GM19240 (cell line): ENCODE measurements around the gene SH3RF1.
"Not testable (repeated sequence)": the region's sequence is repeated elsewhere in the genome, so short reads cannot be mapped to it uniquely, and the experiment has no call there.

ENCODE experiments used
- DNase-seq: peaks from one replicate; pipeline ENCODE4 v3.0.0; 2011; ENCODE audit warnings: low spot score; ENCODE audit not compliant: insufficient read length

Gene SH3RF1

DNA sequence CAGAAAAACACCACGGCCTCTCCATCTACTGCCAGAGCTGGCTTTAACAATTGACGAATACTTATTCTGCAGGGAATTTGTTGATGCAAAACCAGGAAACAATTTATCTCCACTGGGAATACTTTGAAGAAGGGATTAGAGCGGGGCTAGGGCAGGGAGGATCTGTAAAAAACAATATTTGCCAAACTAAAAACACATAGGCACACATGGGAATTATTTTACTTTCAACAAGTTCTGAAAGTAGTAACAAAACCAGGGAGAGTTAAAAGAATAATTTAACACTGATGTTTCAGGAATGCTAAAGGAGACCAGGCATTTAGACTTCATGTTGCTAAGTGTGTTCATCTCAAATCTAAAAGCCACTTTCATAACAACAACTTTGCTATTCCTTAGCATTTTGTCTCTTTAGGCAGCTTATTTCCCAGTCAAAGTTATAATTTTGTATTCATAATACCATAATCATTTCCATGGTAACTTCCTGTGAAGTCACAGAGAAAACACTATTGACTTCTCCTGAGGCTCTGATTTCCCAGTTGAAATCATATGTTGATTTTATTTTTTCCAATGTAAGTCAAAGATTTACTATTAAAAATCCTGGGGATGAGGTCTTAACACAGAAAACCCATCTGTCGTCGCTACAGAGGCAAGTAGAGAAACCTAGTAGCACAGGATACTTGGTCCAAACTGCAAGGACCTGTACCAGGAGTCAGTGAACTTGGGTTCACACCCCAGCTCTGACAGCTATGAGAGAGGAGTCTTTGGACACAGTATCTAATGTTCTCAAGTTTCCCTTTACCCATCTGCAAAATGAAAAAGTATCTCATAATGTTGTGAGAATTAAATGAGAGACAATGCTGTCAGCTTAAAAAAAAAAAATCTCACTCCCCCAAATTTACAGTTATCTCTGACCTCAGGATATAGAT is 69.3 kb downstream of the SH3RF1 start:
- DNase-seq: no peak

DNA sequence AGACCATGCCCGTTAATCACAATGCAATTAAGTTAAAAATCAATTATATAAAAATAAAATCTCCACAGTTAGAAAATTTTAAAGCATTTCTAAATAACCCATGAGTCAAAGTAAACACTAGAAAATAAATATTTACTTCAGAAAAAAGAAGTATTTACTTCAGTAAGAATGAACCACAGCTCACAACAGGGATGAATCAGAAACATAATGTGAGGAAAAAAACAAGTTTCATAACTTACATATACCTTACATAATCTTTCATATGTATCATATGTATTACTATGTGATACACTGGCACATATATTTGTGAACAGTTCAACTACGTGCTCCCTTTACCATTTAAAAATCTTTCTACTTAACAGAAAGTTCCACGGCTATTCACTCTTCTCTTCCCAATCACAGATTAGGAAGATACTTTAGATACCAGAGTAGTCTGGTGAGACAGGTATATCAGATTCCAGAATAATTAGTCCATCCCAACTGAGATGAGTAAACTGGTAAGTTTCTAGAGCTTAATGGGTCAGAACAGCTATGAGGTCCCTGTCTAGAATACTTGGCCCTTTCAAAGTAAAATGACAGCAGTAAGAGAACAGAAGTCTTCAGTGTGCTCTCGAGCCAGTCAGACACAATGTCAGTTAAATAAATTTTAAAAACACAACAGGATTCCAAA is 70.3 kb downstream of the SH3RF1 start:
- no peak for DNase-seq

DNA sequence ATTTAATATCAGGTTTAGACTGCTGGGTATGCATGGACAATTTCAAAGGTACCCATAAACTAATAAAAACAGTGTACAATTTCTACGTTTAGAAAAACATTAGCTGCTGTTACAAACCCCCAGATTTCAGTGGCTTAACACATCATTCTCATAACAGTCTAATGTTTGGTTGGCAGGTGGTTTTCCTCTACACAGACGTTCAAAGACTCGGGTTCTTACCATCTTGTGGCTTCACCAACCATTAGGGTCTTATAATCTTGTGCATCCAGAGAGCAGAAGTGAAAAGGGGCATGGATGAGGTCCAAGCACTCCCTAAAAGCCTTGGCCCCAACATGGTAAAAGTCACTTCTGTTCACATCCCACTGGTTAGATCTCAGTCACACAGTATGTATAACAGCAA is 71.6 kb downstream of the SH3RF1 start:
- DNase-seq: no peak

DNA sequence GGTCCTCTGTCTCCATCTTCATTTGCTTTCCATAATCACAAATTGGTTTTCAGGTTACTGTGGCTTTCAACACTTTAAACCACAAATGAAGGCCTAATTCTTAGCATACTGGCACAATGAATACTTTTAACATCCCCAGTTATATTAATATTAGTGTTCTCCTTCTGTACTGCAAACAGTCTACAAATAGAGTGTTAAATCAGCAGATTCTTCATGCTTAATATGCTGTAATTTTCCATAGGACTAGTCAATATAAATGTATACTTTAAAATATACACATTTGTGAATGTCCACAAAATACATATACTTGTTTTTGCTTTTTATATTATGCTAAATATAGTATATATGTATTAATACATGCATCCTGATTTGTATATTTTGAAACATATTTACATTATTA is 72.6 kb downstream of the SH3RF1 start:
- DNase-seq: no peak

DNA sequence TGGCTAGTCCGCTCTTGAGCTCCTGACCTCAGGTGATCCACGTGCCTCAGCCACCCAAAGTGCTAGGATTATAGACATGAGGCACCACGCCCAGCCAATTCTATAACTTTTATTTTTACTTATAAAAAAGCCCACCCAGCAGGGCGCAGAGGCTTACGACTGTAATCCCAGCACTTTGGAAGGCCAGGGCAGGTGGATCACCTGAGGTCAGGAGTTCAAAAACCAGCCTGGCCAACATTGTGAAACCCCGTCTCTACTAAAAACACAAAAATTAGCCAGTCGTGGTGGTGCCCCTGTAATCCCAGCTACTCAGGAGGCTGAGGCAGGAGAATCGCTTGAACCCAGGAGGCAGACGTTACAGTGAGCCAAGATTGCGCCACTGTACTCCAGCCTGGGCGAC is 73.5 kb downstream of the SH3RF1 start:
- not testable (repeated sequence) for DNase-seq

DNA sequence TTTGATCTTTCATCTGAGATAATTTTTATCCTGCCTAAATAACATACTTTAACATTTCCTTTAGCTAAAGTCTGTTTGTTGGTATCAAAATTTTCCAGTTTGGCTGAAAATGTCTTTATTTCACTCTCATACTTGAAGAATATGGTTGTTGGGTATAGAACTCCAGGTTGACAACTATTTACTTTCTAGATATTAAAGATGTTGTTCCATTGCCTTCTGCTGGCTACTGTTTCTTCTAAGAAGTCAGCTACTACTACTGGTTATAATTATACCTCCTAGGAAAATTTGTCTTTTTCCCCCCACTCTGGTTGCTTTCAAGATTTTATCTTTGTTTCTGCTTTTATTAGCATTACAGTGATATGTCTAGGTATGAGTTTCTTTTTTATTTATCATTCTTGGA is 75.7 kb downstream of the SH3RF1 start:
- no peak for DNase-seq

DNA sequence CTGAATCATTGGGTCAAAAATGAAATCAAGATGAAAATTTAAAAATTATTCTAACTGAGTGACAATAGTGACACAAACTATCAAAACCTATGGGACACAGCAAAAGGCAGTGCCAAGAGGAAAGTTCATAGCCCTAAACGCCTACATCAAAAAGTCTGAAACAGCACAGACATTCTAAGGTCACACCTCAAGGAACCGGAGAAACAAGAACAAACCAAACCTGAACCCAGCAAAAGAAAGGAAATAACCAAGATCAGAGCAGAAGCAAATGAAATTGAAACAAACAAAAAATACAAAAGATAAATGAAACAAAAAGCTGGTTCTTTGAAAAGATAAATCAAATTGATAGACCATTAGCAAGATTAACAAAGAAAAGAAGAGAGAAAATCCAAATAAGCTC is 80.8 kb downstream of the SH3RF1 start:
- DNase-seq: not testable (repeated sequence)

DNA sequence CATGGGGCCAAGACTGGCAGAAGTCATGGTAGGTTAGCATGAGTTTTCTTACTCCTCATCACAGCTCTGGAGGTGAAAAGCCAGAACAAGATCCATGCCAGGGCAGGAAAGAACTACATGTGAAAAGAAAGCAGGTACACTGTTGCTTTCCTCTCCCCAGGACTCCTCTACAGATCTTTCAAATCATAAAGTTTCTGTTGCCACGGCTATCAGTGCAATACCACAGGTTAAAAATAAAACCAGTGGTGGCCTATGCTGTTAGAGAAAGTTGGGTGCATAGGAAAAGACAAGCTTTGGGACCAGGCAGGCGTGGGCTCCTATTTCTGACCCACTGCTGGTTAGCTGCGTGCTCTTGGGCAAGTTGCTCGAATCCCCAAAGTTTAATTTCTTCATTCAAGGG is 81.4 kb downstream of the SH3RF1 start:
- DNase-seq: no peak

DNA sequence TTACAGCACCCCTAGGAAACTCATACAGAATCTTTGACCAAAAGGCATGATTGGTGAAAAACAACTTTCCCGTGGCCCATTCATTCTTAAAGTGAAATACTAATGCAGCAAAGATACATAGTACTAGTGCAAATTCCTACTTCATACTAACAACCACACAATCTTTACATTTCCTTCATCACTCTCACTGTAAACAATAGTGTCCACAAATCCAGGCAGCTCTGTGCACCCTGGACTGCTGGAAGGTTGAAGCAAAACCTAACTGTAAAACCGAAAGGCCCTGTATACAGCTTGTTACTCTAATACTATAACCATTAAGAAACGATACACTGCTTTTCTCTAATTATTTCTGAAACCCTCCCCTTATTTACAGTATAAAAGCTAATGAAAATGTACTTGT is 82.6 kb downstream of the SH3RF1 start:
- DNase-seq: no peak

DNA sequence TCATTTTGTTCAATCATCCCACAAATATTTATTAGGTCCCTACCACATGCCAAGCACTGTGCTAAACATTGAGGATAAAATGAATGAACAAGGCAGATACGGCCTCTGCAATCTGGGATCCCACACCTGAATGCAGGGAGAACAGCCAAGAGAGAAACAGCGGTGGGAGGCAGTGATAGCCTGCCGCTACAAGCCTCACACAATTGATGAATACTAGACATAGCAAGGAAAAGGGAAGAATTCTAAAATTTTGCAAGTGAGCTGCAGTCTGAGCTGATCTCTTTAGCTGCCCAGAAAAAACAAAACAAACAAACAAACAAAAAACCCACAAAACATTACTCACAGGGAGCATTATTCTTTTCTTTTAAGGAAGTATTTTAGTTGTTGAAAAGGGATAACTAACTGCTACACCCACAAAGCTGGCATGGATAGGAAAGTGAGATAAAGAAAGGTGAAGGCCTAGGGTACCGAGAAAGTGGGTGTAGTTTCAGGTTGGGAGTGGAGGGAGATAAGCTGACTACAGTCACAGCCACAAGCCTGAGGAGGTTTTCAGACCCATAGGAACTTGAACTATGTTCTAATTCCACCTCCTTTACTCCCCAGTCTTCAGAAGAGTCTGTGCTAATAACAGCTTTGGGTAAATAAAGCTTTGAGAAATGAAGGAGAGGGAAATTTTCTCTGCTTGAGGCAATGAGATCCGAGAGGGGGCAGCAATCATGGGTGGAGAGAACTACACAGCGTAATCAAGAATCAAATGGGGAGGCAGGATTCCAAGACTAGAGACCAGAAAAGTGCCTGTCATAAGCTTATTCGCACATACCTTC is 85.4 kb downstream of the SH3RF1 start:
- no peak for DNase-seq

DNA sequence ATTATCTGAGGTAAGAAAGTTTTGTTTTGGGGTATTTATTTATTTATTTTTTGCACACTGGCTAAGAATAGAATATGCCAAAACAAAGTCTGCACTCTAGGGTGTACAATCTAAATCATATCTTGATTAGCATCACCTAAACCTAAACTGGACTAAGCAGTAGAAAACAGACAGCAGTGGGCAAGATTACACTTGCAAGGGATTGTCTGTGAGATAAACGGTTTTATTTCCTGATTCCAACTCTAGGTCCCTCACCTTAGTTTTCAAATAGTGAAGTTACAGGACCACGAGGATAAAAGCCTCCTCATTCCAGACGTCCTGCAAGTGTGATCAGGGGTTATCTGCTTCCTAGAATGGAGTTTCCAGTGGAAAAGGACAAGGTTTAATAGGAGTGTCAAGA is 86.1 kb downstream of the SH3RF1 start:
- no peak for DNase-seq

DNA sequence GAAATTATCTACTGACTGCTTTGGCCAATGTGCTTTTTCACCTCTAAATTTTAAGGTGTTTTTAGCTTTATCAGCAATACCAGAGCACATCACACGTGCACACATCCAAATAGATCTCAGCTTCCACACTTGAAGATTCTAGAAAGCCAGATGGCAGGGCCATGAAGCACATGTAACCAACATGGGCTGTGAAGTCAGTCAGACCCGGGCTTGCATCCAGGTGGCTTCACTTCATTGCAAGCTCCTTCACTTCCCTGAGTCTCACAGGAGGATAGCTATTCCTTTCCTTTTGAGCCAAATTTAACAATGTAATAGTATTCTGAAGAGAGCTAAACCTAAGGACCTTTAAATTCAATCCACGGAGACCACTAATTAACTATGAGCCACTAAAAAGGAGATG is 86.5 kb downstream of the SH3RF1 start:
- DNase-seq: no peak

DNA sequence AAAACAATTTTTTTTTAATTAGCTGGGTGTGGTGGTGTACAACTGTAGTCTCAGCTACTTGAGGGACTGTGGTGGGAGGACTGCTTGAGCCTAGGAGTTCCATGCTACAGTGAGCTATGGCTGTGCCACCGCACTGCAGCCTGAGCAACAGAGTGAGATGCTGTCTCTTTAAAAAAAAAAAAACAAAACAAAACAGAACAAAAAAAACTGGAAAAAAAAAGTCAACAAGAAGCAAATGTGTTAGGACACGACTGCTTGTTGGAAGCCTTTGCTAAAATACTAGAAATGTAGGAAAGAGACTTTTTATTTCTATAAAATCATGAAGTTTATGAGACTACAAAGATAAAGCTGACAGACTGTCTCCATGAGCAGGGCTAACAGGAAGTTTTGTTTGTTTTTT is 87.2 kb downstream of the SH3RF1 start:
- DNase-seq: no peak

DNA sequence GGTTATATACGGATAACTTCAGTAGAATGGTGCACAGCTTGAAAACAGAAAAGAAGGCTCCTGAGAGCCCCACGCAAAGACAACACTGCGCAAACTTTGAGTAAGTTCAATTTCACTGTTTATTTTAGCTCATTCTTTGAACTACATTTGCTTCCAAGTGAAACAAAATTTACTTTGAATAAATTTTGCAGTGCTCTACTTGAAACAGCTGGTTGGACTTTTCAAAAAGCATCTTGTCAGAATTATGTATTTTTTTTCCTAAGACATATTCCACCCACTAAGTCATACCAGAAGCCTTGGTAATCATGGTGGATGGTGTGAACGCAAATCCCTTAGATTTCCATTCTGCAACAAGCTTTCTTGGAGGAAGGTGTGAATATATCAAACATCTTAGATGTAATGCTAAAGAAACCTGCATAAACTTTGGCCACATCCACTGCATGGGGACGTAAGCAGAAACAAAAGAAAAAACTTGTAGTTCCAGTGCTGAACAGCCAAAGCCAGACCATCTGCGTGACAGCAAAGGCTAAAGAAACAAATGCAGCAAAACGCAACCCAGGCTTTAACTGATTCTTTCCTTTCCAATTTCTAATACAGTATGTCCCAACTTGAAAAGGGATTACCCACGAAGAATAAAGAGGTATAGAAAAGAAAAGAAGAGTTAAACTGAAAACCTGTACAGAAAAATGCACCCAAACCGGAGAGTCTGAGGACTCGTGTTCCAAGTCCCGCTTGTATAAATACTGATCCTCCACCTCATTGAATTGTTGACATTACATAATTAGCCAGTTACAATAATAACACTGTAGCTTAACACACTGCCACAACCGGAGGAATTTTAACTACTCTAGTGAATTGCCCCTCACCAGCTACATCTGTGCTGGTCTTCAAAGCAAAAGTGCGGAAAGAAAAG is 90.9 kb downstream of the SH3RF1 start:
- no peak for DNase-seq

DNA sequence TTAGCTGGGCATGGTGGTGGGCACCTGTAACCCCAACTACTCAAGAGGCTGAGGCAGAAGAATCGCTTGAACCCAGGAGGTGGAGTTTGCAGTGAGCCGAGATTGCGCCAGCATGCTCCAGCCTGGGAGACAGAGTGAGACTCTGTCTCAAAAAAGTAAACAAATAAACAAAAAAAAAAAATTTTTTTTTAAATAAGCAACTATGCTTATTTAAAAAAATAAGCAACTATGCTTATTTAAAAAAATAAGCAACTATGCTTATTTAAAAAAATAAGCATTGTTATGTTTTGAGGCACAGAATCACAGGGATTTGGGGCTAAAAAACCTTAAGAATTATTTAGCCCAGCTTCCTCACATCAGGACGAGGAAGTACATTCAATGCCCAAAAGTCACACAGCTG is 92.7 kb downstream of the SH3RF1 start:
- not testable (repeated sequence) for DNase-seq

DNA sequence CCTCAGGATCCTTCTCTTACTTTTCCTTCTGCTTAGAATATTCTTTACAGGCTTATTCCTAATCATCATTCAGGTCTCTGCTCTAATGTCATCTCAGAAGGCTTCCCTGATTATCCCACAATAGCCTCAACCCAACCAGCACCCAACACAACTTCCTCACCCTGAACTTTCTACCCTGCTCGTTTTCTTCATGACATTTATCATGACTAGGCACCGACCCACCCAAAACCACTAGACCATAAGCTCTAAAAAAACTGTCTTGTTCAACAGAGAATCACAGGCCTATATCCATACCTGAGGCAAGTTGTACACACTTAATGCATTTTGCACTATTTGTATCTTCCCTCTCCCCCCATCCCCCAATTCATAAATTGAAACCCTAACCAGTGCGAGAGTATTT is 95.3 kb downstream of the SH3RF1 start:
- no peak for DNase-seq

DNA sequence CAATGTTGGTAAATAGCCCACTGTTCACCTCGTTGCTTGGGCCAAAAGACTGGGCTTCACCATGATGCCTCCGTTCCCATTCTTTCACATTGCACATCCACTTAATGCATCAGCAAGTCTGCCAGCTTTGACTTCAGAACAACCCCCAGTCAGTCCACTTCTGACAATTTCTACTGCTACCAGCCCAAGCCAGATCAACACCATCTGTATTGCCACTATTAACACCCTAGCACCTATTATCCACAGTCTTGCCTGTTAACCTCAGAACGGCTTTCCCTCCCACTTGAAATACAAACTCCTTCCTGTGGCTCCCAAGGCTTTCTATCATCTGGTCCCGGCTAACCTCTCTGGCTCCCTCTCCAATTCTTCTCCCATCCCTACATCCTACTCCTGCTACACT is 95.7 kb downstream of the SH3RF1 start:
- DNase-seq: no peak

DNA sequence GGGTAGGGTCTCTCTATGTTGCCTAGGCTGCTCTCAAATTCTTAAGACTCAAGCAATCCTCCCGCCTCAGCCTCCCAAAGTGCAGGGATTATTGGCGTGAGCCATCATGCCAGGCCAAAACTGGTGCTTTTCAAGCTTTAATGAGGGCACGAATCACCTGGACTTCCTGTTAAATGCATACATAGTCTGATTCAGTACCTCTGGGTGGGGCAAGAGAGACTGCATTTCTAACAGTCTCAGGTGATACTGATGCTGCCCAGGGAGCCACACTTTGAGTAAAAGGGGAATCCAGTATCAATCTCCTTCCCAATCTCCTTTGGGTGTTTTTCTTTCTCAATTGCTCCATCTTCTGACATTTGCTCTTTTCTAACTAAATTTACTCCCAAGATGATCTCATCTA is 96.5 kb downstream of the SH3RF1 start:
- DNase-seq: no peak

DNA sequence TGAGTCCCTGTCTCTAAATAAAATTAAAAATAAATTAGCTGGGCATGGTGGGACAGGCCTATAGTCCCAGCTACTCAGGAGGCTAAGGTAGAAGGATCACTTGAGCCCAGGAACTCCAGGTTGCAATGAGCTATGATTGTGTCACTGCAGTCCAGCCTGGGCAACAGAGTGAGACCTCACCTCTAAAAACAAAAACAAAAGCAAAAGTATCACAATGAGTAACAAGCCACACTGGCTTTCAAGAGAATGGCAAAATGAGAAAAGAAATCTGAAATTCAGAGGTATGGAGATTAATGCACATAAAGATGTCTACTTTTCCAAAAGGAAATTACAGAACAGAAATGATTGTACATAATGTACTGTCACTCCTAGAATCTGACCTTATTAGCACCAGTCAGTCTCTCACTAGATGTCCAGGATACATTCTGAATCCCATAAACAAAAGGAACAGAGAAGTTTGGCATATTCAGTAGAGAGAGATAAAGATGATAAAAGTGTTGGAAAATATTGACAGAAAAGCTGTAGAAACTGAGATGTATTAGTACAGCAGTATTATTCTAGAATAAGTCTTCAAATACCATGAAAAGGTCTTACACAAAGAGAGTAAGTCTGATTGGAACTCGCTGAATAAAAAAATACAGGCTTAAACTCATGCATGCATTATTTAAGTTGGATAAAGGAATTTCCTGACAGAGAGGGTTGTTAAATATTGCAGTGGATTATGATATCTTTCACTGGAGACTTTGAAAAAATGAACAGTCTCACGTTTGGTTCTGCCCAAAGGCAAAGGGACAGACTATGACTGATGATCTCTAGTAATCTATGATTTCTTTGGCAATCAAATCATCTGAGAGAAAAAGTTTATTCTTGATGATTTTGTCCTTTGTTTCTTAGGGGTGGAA is 102.5 kb downstream of the SH3RF1 start:
- DNase-seq: no peak
